Mucosa of descending colon (tissue), 3 donors: Measurements from ENCODE around the gene LGR6. TPM values are rescaled to one million over a fixed set of nuclear protein-coding genes. Genes with fewer than 3 reads are reported as not detected.

Source experiments
- ATAC-seq: fragments of 200-7000 bp; cut with Tn5 transposase; one replicate; pipeline ENCODE4 v1.9.1; 2020; ENCODE audit warnings: mild to moderate bottlenecking, moderate library complexity
- DNase-seq, 3 donors: peaks; one replicate each; pipeline ENCODE4 v3.0.0-alpha.2; 2020
- H3K36me3 ChIP-seq: fragments of 200-600 bp; one replicate; pipeline ENCODE4 v1.8.0; 2021; ENCODE audit warnings: low read depth, mild to moderate bottlenecking
- H3K4me1 ChIP-seq: fragments of 200-600 bp; one replicate; pipeline ENCODE4 v1.8.0; 2021; ENCODE audit warnings: low read depth, mild to moderate bottlenecking
- H3K4me3 ChIP-seq: fragments of 200-600 bp; one replicate; pipeline ENCODE4 v1.8.0; 2021; ENCODE audit warnings: mild to moderate bottlenecking
- H3K9me3 ChIP-seq: fragments of 200-600 bp; one replicate; pipeline ENCODE4 v1.8.0; 2021; ENCODE audit warnings: mild to moderate bottlenecking
- CTCF ChIP-seq: fragments of 200-600 bp; IDR thresholded peaks from one replicate; pipeline ENCODE4 v1.8.0; 2022; ENCODE audit warnings: antibody characterized with exemption, mild to moderate bottlenecking
- intact Hi-C, 2 donors: fragments of 100-400 bp; cut with DNase I in 1 of 2; cut with micrococcal nuclease in 1 of 2; formaldehyde crosslinking; loops; one replicate each; pipeline versions ENCODE4 v1.11.0 to v1.11.1; 2022; cut with DNase I, micrococcal nuclease
- total RNA-seq, 3 donors: library from RNA; stranded (reverse); fragmentation: NEBNext Ultra II Directional in 2 of 3; extraction: Animal tissue kit (Norgen Biotek cat#: 25700) in 2 of 3; gene quantifications; one replicate each; pipeline versions ENCODE4 v1.2.1 to v1.2.4, GENCODE V29; 2021 to 2023
- donor health status: DM: no; HTN: no; CAD: no; lungs with moderate emphysema.
- donor health status: DM: no; HTN: no; CAD: no.
- donor health status: DM: no; HTN: yes; CAD: no.

Gene LGR6
- total RNA-seq, 3 donors from 2014 or later: 0.66 to 4.2 (median 1.3) TPM

GRCh38 chr1:202233804-202234203 is 40.2 kb downstream of the LGR6 start:
- intact Hi-C loops: no loop called here
- TF ChIP-seq CTCF: no peak

GRCh38 chr1:202234331-202235002 is 40.9 kb downstream of the LGR6 start:
- intact Hi-C loops: no loop called here

More at GRCh38 chr1:202233804-202234203, 40.2 kb downstream of the LGR6 start:
- Histone ChIP-seq H3K36me3 (no peaks in the 10 kb centered on the region), H3K4me1 (no peaks in the 10 kb centered on the region), H3K4me3 (no peak overlapping the region), H3K9me3 (no peaks in the 10 kb centered on the region)
- ATAC-seq (no peak), DNase-seq (no peak)

GRCh38 chr1:202235003-202235660 is 41.5 kb downstream of the LGR6 start:
- intact Hi-C loops: no loop called here
- no peak for TF ChIP-seq CTCF

More at GRCh38 chr1:202234331-202235002, 40.9 kb downstream of the LGR6 start:
- no peak for TF ChIP-seq CTCF
- no peak for DNase-seq
- Histone ChIP-seq H3K4me1 (no peaks in the 10 kb centered on the region), H3K4me3 (no peak overlapping the region), H3K9me3 (no peaks in the 10 kb centered on the region), H3K36me3 (no peaks in the 10 kb centered on the region)
- ATAC-seq: no peak

GRCh38 chr1:202235856-202236837 is 42.5 kb downstream of the LGR6 start:
- TF ChIP-seq CTCF: peak; percentile 89
- no peaks in the 10 kb centered on the region for H3K36me3 ChIP-seq
- H3K4me1 ChIP-seq: no peaks in the 10 kb centered on the region
- H3K9me3 ChIP-seq: no peaks in the 10 kb centered on the region
- ATAC-seq: peak; percentile 95
- peak; percentile 62 to 85 (median 79) for DNase-seq
- intact Hi-C loops: no loop called here
- no peak overlapping the region for H3K4me3 ChIP-seq

More at GRCh38 chr1:202235003-202235660, 41.5 kb downstream of the LGR6 start:
- DNase-seq: no peak
- H3K36me3 ChIP-seq: no peaks in the 10 kb centered on the region
- no peaks in the 10 kb centered on the region for H3K4me1 ChIP-seq
- ATAC-seq: no peak
- H3K4me3 ChIP-seq: no peak overlapping the region
- H3K9me3 ChIP-seq: no peaks in the 10 kb centered on the region

- ATAC-seq (peak; percentile 81), DNase-seq (peak in 2 of 3 donors; percentile 34 to 55)
- H3K4me1 ChIP-seq: no peaks in the 10 kb centered on the region
- no peak overlapping the region for H3K4me3 ChIP-seq
- no peaks in the 10 kb centered on the region for H3K36me3 ChIP-seq
- no peaks in the 10 kb centered on the region for H3K9me3 ChIP-seq
- intact Hi-C loops: no loop called here
- TF ChIP-seq CTCF: peak; percentile 18
These were observed 43.5 kb downstream of the LGR6 start for GRCh38 chr1:202237052-202237451.
